Mucosa of descending colon (tissue), 3 donors: ENCODE results near the gene GFRA1. TPM values are rescaled to one million over a fixed set of nuclear protein-coding genes. Genes with fewer than 3 reads are reported as not detected.
"Not testable (repeated sequence)": the region's sequence is repeated elsewhere in the genome, so short reads cannot be mapped to it uniquely, and the experiment has no call there.

ENCODE experiments used
- ATAC-seq: fragments of 200-7000 bp; cut with Tn5 transposase; one replicate; pipeline ENCODE4 v1.9.1; 2020; ENCODE audit warnings: mild to moderate bottlenecking, moderate library complexity
- DNase-seq, 3 donors: peaks; one replicate each; pipeline ENCODE4 v3.0.0-alpha.2; 2020
- H3K36me3 ChIP-seq: fragments of 200-600 bp; one replicate; pipeline ENCODE4 v1.8.0; 2021; ENCODE audit warnings: low read depth, mild to moderate bottlenecking
- H3K4me1 ChIP-seq: fragments of 200-600 bp; one replicate; pipeline ENCODE4 v1.8.0; 2021; ENCODE audit warnings: low read depth, mild to moderate bottlenecking
- H3K4me3 ChIP-seq: fragments of 200-600 bp; one replicate; pipeline ENCODE4 v1.8.0; 2021; ENCODE audit warnings: mild to moderate bottlenecking
- H3K9me3 ChIP-seq: fragments of 200-600 bp; one replicate; pipeline ENCODE4 v1.8.0; 2021; ENCODE audit warnings: mild to moderate bottlenecking
- intact Hi-C, 2 donors: fragments of 100-400 bp; cut with DNase I in 1 of 2; cut with micrococcal nuclease in 1 of 2; formaldehyde crosslinking; loops; one replicate each; pipeline versions ENCODE4 v1.11.0 to v1.11.1; 2022; cut with DNase I, micrococcal nuclease
- total RNA-seq, 3 donors: library from RNA; stranded (reverse); fragmentation: NEBNext Ultra II Directional in 2 of 3; extraction: Animal tissue kit (Norgen Biotek cat#: 25700) in 2 of 3; gene quantifications; one replicate each; pipeline versions ENCODE4 v1.2.1 to v1.2.4, GENCODE V29; 2021 to 2023
- TF ChIP-seq, protein P1 (sequence below): fragments of 200-600 bp; IDR thresholded peaks from one replicate; pipeline ENCODE4 v1.8.0; 2022; ENCODE audit warnings: antibody characterized with exemption, mild to moderate bottlenecking
- donor health status: DM: no; HTN: no; CAD: no; lungs with moderate emphysema.
- donor health status: DM: no; HTN: no; CAD: no.
- donor health status: DM: no; HTN: yes; CAD: no.

Gene GFRA1
- total RNA-seq, 3 donors from 2014 or later: 2.2 to 32.2 (median 4.1) TPM

- Histone ChIP-seq H3K36me3 (no peaks in the 10 kb centered on the region), H3K4me3 (no peak overlapping the region), H3K9me3 (no peaks in the 10 kb centered on the region), H3K4me1 (no peaks in the 10 kb centered on the region)
- DNase-seq (no peak), ATAC-seq (no peak)
- TF ChIP-seq, protein P1, sequence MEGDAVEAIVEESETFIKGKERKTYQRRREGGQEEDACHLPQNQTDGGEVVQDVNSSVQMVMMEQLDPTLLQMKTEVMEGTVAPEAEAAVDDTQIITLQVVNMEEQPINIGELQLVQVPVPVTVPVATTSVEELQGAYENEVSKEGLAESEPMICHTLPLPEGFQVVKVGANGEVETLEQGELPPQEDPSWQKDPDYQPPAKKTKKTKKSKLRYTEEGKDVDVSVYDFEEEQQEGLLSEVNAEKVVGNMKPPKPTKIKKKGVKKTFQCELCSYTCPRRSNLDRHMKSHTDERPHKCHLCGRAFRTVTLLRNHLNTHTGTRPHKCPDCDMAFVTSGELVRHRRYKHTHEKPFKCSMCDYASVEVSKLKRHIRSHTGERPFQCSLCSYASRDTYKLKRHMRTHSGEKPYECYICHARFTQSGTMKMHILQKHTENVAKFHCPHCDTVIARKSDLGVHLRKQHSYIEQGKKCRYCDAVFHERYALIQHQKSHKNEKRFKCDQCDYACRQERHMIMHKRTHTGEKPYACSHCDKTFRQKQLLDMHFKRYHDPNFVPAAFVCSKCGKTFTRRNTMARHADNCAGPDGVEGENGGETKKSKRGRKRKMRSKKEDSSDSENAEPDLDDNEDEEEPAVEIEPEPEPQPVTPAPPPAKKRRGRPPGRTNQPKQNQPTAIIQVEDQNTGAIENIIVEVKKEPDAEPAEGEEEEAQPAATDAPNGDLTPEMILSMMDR: no peak
- intact Hi-C loops: no loop called here
These were observed 102.2 kb downstream of the GFRA1 start for GRCh38 chr10:116170815-116171250.

DNA sequence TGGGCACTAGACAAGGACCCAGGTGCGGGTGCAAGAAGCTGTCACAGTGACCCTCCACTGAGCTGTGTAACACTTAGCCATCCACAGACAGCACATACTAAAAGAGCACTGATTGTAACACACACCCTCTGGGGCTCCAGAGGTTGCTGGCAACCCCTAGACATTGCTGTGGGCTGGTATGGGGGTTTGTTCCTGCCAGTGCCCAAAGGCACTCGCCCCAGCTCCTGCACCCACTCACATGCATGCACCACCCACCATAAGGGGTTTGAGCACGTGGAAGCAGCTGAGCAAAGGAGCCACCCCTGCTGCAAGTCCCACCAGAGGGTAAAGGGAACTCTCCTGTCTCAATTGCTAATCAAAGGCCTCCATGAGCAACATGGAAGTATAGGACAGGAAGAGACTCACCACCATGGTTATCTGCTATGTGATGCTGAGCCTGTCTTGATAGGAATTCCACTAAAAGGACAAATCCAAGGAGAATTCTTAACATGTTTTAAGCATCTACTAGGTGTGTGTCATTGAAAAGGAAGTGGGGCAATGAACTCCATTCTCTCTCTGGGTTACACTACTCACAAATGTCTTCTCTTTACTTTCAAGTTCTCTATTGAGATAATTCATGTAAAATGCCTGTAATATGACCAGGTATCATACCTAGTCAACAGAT lies 103.1 kb downstream of the GFRA1 start:
- Histone ChIP-seq H3K36me3 (no peaks in the 10 kb centered on the region), H3K9me3 (no peaks in the 10 kb centered on the region), H3K4me3 (no peak overlapping the region), H3K4me1 (no peaks in the 10 kb centered on the region)
- ATAC-seq: no peak
- TF ChIP-seq, protein P1: no peak
- intact Hi-C loops: no loop called here
- DNase-seq: no peak

- intact Hi-C loops: no loop called here
- no peak for DNase-seq
- no peaks in the 10 kb centered on the region for H3K9me3 ChIP-seq
- TF ChIP-seq, protein P1: no peak
- H3K4me3 ChIP-seq: no peak overlapping the region
- no peaks in the 10 kb centered on the region for H3K36me3 ChIP-seq
- no peak for ATAC-seq
- H3K4me1 ChIP-seq: no peaks in the 10 kb centered on the region
These were observed 104.3 kb downstream of the GFRA1 start for GRCh38 chr10:116168745-116169144.

GRCh38 chr10:116168329-116168728 lies 104.7 kb downstream of the GFRA1 start:
- no peaks in the 10 kb centered on the region for H3K4me1 ChIP-seq
- ATAC-seq: no peak
- no peak overlapping the region for H3K4me3 ChIP-seq
- H3K9me3 ChIP-seq: no peaks in the 10 kb centered on the region
- no peak for DNase-seq
- TF ChIP-seq, protein P1: no peak
- intact Hi-C loops: no loop called here
- no peaks in the 10 kb centered on the region for H3K36me3 ChIP-seq

DNA sequence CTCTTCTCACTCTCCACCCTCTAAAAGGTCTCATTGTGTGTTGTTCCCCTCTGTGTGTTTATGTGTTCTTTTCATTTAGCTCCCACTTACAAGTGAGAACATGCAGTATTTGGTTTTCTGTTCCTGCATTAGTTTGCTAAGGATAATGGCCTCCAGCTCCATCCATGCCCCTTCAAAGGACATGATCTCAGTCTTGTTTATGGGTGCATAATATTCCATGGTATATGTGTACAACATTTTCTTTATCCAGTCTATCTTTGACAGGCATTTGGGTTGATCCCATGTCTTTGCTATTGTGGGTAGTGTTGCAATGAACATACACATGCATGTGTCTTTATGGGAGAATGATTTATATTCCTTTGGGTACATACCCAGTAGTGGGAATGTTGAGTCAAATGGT lies 107.1 kb downstream of the GFRA1 start:
- DNase-seq, intact Hi-C loops, H3K9me3 ChIP-seq, H3K36me3 ChIP-seq, ATAC-seq, H3K4me1 ChIP-seq, H3K4me3 ChIP-seq: not testable (repeated sequence)

- Histone ChIP-seq H3K4me1 (no peaks in the 10 kb centered on the region), H3K4me3 (no peak overlapping the region), H3K36me3 (no peaks in the 10 kb centered on the region), H3K9me3 (no peaks in the 10 kb centered on the region)
- ATAC-seq: no peak
- no peak for DNase-seq
- intact Hi-C loops: no loop called here
- TF ChIP-seq, protein P1: no peak
These were observed 108.7 kb downstream of the GFRA1 start for GRCh38 chr10:116164291-116164690.
